GM18519 (cell line): ENCODE data around the gene DEFB115.
"Not testable (repeated sequence)": the region's sequence is repeated elsewhere in the genome, so short reads cannot be mapped to it uniquely, and the experiment has no call there.

ENCODE experiments used
- ATAC-seq: cut with Tn5 transposase; IDR thresholded peaks from one replicate; pipeline ENCODE4 v1.9.1; 2021; ENCODE audit warnings: mild to moderate bottlenecking, moderate library complexity; ENCODE audit not compliant: unreplicated experiment, low FRiP score

DEFB115 gene

GRCh38 chr20:31257364-31257763, at the start of gene DEFB115:
TSS of gene DEFB115 (plus strand) at chr20:31257664. CDS start at chr20:31257664, 0 bp downstream.
- no peak for ATAC-seq

GRCh38 chr20:31236953-31237352, 20.5 kb upstream of the DEFB115 start:
- no peak for ATAC-seq

GRCh38 chr20:31237763-31238162, 19.7 kb upstream of the DEFB115 start:
- no peak for ATAC-seq

- ATAC-seq = no peak
Observed at GRCh38 chr20:31239139-31239538, 18.3 kb upstream of the DEFB115 start.

- no peak for ATAC-seq
Observed at GRCh38 chr20:31256959-31257358, 505 bp upstream of the DEFB115 start.

- no peak for ATAC-seq
Observed at GRCh38 chr20:31260326-31260932, 3.0 kb downstream of the DEFB115 start.

- ATAC-seq = no peak
Observed at GRCh38 chr20:31274441-31274840, 17.0 kb downstream of the DEFB115 start.

GRCh38 chr20:31278178-31278577, 20.7 kb downstream of the DEFB115 start:
- ATAC-seq = no peak

GRCh38 chr20:31284964-31285363, 27.5 kb downstream of the DEFB115 start:
- not testable (repeated sequence) for ATAC-seq

- no peak for ATAC-seq
Observed at GRCh38 chr20:31308535-31309162, 51.2 kb downstream of the DEFB115 start, which contains the start of gene DEFB116. TSS of gene DEFB116 (minus strand) at chr20:31308585. CDS start at chr20:31308585, 0 bp downstream.
